GM23338 (cell line): ENCODE data around the gene SETD1A. TPM values are rescaled to one million over a fixed set of nuclear protein-coding genes. Genes with fewer than 3 reads are reported as not detected.

Source experiments
- ATAC-seq: fragments of 200-7000 bp; cut with Tn5 transposase; 3 replicates; pipeline ENCODE4 v1.9.1; 2020
- DNase-seq: peaks from one replicate; pipeline ENCODE4 v3.0.0-alpha.2; 2015; ENCODE audit warnings: low spot score
- H2AFZ ChIP-seq: fragments of 200-600 bp; sonication (generic); 2 replicates; pipeline ENCODE4 v1.8.0; 2016; ENCODE audit warnings: antibody characterized with exemption, mild to moderate bottlenecking, moderate library complexity
- H3F3A ChIP-seq: fragments of 200-600 bp; sonication (generic); replicated peaks from 2 replicates; pipeline ENCODE4 v1.8.0; 2017; ENCODE audit warnings: antibody characterized with exemption, mixed run types, low read depth
- H3K27ac ChIP-seq: fragments of 200-600 bp; sonication (generic); 2 replicates; pipeline ENCODE4 v1.6.1; 2016; ENCODE audit warnings: low read depth
- H3K27me3 ChIP-seq: fragments of 200-600 bp; sonication (generic); 2 replicates; pipeline ENCODE4 v1.8.0; 2016; ENCODE audit warnings: mild to moderate bottlenecking, mixed run types, moderate library complexity; ENCODE audit not compliant: insufficient read depth
- H3K36me3 ChIP-seq: fragments of 200-600 bp; sonication (generic); 2 replicates; pipeline ENCODE4 v1.8.0; 2016; ENCODE audit warnings: mild to moderate bottlenecking; ENCODE audit not compliant: insufficient read depth
- H3K4me1 ChIP-seq: fragments of 200-600 bp; sonication (generic); 2 replicates; pipeline ENCODE4 v1.8.0; 2016; ENCODE audit warnings: mild to moderate bottlenecking, moderate library complexity; ENCODE audit not compliant: insufficient read depth
- H3K4me2 ChIP-seq: fragments of 200-600 bp; sonication (generic); 2 replicates; pipeline ENCODE4 v1.7.1; 2017; ENCODE audit warnings: mixed run types
- H3K4me3 ChIP-seq: fragments of 200-600 bp; sonication (generic); 2 replicates; pipeline ENCODE4 v1.6.1; 2016; ENCODE audit warnings: mixed run types
- H3K79me2 ChIP-seq: fragments of 200-600 bp; sonication (generic); replicated peaks from 2 replicates; pipeline ENCODE4 v1.8.0; 2017; ENCODE audit warnings: mild to moderate bottlenecking; ENCODE audit not compliant: insufficient read depth
- H3K9me2 ChIP-seq: fragments of 200-600 bp; sonication (generic); 2 replicates; pipeline ENCODE4 v1.8.0; 2017; ENCODE audit not compliant: insufficient read depth
- H4K20me1 ChIP-seq: fragments of 200-600 bp; sonication (generic); replicated peaks from 2 replicates; pipeline ENCODE4 v1.8.0; 2017; ENCODE audit warnings: mild to moderate bottlenecking; ENCODE audit not compliant: insufficient read depth
- H3K27ac Mint-ChIP-seq: 2 replicates; pipeline ENCODE4 v1.8.0; 2020; ENCODE audit warnings: inconsistent platforms, mild to moderate bottlenecking, moderate library complexity, mixed read lengths
- H3K27me3 Mint-ChIP-seq: 3 replicates; pipeline ENCODE4 v1.8.0; 2022; ENCODE audit warnings: low read depth, mild to moderate bottlenecking, moderate library complexity, mixed read lengths, inconsistent platforms; ENCODE audit not compliant: insufficient read depth, poor library complexity
- H3K36me3 Mint-ChIP-seq: 3 replicates; pipeline ENCODE4 v1.8.0; 2021; ENCODE audit warnings: low read depth, mild to moderate bottlenecking, inconsistent platforms, moderate library complexity, mixed read lengths
- H3K4me1 Mint-ChIP-seq: 3 replicates; pipeline ENCODE4 v1.8.0; 2020; ENCODE audit warnings: mild to moderate bottlenecking, inconsistent platforms, mixed read lengths
- H3K4me3 Mint-ChIP-seq: 3 replicates; pipeline ENCODE4 v1.8.0; 2021; ENCODE audit warnings: moderate library complexity, mild to moderate bottlenecking, inconsistent platforms, mixed read lengths
- H3K9me3 Mint-ChIP-seq: 3 replicates; pipeline ENCODE4 v1.8.0; 2020; ENCODE audit warnings: moderate library complexity, mild to moderate bottlenecking, inconsistent platforms, mixed read lengths
- POLR2AphosphoS5 ChIP-seq: IDR thresholded peaks from 2 replicates; pipeline ENCODE4 v1.6.1; 2016; ENCODE audit warnings: antibody characterized with exemption, low read depth
- polyA plus RNA-seq: library from polyadenylated mRNA; unstranded; fragments of >200 nt; fragmentation: Nextera tagmentation; extraction: Ambion mirVana; gene quantifications from 2 replicates; pipeline ENCODE4 v1.2.1, GENCODE V29; 2016
- total RNA-seq: library from RNA; depleted of rRNA; stranded (reverse); fragments of >200 nt; shearing (Covaris generic); gene quantifications from 2 replicates; pipeline ENCODE4 v1.2.3, GENCODE V29; 2014
- TF ChIP-seq, protein P1 (sequence below), 2 experiments: fragments of 200-600 bp in 1 of 2; sonication (generic) in 1 of 2; conservative IDR thresholded peaks; 2 replicates each; pipeline versions ENCODE4 v1.5.1 to v1.6.1; 2016 to 2017; ENCODE audit warnings: antibody characterized with exemption in 2 of 2, low read depth in 2 of 2, mild to moderate bottlenecking in 2 of 2, moderate library complexity in 1 of 2
- TF ChIP-seq, protein P2 (sequence below): IDR thresholded peaks from 2 replicates; pipeline ENCODE4 v1.6.1; 2016; ENCODE audit warnings: antibody characterized with exemption
- TF ChIP-seq, protein P3 (sequence below): fragments of 250-450 bp; sonication (Bioruptor Pico); IDR thresholded peaks from 2 replicates; pipeline ENCODE4 v1.5.0; 2020; ENCODE audit warnings: mild to moderate bottlenecking, moderate library complexity

Gene SETD1A
- total and polyA plus RNA-seq, 2 experiments from 2014 or later = 10.8 to 21.9 TPM

DNA sequence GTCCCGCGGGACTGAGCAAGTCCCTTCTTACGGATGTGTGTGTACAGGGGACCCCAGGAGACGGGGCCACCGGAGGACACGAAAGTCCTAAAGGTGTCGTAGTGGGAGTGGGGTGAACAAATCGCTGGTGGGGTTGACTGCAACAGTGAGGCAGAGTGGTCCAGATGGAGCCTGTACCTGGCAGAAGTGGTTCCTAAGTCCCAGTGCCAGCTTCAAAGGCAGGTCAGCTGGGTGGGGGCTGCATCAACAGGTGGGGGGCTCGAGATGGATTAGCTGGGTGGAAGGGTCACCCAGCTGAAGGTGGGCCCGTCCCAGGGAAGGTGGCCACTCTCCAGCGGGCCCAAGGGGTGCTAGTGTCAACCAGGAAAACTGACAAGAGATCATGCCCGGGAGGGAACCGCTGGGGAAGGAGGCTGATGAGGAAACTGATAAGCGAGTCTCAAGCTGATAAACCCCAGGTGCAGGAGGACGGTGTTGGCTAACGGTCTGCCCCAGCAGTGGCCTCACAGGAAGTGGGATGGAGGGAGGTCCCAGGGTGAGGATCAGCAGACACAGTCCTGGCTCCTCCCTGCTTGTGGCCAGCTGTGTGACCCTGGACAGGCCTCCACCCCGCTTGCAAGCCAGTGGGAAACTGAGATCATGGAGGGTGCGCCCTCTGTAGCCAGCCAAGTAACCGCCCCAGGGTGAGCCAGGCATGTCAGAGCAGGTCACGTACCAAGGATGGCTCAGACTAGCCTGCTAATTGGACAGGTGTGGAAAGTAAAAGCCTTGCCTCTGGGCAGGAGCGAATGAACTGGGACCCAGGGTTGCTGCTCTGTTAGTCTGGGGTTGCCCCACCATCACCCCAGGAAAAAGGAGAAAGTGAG, 7.7 kb upstream of the SETD1A start:
- Mint-ChIP-seq H3K27ac (peak overlapping the region; percentile 89), H3K36me3 (peaks cover 13% of the 10 kb centered on the region), H3K4me3 (peak overlapping the region; percentile 88), H3K27me3 (peaks cover 20% of the 10 kb centered on the region), H3K9me3 (no peaks in the 10 kb centered on the region), H3K4me1 (peaks cover 34% of the 10 kb centered on the region)
- Histone ChIP-seq H3K27me3 (no peaks in the 10 kb centered on the region), H3K27ac (no peak overlapping the region), H2AFZ (no peak overlapping the region), H3K36me3 (no peaks in the 10 kb centered on the region; the same call in 1 of the 2 replicates), H3F3A (peaks cover 13% of the 10 kb centered on the region), H3K9me2 (no peaks in the 10 kb centered on the region), H3K4me3 (peak overlapping the region; percentile 92), H3K79me2 (no peaks in the 10 kb centered on the region), H3K4me1 (peaks cover 7% of the 10 kb centered on the region; the same call in 1 of the 2 replicates), H4K20me1 (peaks cover 4% of the 10 kb centered on the region), H3K4me2 (peak overlapping the region; percentile 98)
- DNase-seq (peak; percentile 76), ATAC-seq (peak; percentile 1)
- TF ChIP-seq, protein P1, sequence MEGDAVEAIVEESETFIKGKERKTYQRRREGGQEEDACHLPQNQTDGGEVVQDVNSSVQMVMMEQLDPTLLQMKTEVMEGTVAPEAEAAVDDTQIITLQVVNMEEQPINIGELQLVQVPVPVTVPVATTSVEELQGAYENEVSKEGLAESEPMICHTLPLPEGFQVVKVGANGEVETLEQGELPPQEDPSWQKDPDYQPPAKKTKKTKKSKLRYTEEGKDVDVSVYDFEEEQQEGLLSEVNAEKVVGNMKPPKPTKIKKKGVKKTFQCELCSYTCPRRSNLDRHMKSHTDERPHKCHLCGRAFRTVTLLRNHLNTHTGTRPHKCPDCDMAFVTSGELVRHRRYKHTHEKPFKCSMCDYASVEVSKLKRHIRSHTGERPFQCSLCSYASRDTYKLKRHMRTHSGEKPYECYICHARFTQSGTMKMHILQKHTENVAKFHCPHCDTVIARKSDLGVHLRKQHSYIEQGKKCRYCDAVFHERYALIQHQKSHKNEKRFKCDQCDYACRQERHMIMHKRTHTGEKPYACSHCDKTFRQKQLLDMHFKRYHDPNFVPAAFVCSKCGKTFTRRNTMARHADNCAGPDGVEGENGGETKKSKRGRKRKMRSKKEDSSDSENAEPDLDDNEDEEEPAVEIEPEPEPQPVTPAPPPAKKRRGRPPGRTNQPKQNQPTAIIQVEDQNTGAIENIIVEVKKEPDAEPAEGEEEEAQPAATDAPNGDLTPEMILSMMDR (conservative IDR thresholded peaks at IDR 0.05; ENCODE audit: low read depth in 2 of 2) = peak; percentile 15 to 43; a peak in 3 of 4 replicates
- TF ChIP-seq, protein P2, sequence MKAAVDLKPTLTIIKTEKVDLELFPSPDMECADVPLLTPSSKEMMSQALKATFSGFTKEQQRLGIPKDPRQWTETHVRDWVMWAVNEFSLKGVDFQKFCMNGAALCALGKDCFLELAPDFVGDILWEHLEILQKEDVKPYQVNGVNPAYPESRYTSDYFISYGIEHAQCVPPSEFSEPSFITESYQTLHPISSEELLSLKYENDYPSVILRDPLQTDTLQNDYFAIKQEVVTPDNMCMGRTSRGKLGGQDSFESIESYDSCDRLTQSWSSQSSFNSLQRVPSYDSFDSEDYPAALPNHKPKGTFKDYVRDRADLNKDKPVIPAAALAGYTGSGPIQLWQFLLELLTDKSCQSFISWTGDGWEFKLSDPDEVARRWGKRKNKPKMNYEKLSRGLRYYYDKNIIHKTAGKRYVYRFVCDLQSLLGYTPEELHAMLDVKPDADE = 0 out of 2 replicates have a peak, but pooled peaks have one; percentile 30
- TF ChIP-seq, protein P3, sequence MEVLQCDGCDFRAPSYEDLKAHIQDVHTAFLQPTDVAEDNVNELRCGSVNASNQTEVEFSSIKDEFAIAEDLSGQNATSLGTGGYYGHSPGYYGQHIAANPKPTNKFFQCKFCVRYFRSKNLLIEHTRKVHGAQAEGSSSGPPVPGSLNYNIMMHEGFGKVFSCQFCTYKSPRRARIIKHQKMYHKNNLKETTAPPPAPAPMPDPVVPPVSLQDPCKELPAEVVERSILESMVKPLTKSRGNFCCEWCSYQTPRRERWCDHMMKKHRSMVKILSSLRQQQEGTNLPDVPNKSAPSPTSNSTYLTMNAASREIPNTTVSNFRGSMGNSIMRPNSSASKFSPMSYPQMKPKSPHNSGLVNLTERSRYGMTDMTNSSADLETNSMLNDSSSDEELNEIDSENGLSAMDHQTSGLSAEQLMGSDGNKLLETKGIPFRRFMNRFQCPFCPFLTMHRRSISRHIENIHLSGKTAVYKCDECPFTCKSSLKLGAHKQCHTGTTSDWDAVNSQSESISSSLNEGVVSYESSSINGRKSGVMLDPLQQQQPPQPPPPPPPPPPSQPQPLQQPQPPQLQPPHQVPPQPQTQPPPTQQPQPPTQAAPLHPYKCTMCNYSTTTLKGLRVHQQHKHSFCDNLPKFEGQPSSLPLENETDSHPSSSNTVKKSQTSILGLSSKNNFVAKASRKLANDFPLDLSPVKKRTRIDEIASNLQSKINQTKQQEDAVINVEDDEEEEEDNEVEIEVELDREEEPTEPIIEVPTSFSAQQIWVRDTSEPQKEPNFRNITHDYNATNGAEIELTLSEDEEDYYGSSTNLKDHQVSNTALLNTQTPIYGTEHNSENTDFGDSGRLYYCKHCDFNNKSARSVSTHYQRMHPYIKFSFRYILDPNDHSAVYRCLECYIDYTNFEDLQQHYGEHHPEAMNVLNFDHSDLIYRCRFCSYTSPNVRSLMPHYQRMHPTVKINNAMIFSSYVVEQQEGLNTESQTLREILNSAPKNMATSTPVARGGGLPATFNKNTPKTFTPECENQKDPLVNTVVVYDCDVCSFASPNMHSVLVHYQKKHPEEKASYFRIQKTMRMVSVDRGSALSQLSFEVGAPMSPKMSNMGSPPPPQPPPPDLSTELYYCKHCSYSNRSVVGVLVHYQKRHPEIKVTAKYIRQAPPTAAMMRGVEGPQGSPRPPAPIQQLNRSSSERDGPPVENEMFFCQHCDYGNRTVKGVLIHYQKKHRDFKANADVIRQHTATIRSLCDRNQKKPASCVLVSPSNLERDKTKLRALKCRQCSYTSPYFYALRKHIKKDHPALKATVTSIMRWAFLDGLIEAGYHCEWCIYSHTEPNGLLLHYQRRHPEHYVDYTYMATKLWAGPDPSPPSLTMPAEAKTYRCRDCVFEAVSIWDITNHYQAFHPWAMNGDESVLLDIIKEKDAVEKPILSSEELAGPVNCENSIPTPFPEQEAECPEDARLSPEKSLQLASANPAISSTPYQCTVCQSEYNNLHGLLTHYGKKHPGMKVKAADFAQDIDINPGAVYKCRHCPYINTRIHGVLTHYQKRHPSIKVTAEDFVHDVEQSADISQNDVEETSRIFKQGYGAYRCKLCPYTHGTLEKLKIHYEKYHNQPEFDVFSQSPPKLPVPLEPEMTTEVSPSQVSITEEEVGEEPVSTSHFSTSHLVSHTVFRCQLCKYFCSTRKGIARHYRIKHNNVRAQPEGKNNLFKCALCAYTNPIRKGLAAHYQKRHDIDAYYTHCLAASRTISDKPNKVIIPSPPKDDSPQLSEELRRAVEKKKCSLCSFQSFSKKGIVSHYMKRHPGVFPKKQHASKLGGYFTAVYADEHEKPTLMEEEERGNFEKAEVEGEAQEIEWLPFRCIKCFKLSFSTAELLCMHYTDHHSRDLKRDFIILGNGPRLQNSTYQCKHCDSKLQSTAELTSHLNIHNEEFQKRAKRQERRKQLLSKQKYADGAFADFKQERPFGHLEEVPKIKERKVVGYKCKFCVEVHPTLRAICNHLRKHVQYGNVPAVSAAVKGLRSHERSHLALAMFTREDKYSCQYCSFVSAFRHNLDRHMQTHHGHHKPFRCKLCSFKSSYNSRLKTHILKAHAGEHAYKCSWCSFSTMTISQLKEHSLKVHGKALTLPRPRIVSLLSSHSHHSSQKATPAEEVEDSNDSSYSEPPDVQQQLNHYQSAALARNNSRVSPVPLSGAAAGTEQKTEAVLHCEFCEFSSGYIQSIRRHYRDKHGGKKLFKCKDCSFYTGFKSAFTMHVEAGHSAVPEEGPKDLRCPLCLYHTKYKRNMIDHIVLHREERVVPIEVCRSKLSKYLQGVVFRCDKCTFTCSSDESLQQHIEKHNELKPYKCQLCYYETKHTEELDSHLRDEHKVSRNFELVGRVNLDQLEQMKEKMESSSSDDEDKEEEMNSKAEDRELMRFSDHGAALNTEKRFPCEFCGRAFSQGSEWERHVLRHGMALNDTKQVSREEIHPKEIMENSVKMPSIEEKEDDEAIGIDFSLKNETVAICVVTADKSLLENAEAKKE (CRISPR knock-in tag) = no peak
- peak; percentile 66 for TF ChIP-seq POLR2AphosphoS5
